ENCODE data around the gene MYADM.

MYADM gene

GRCh38 chr19:53892301-53892980 lies 24.8 kb downstream of the MYADM start:
- DNase-seq, result no peak

- no peak for DNase-seq
Observed at GRCh38 chr19:53892981-53893325, 25.3 kb downstream of the MYADM start.

- DNase-seq, result no peak
Observed at GRCh38 chr19:53894707-53895106, 27.0 kb downstream of the MYADM start.

- DNase-seq, result no peak
Observed at GRCh38 chr19:53896682-53897081, 29.0 kb downstream of the MYADM start.

GRCh38 chr19:53897459-53897858 lies 29.8 kb downstream of the MYADM start:
- DNase-seq, result no peak

GRCh38 chr19:53898166-53898565 lies 30.5 kb downstream of the MYADM start:
- no peak for DNase-seq

- DNase-seq, result no peak
Observed at GRCh38 chr19:53898636-53899341, 31.1 kb downstream of the MYADM start.

GRCh38 chr19:53900191-53900860 lies 32.6 kb downstream of the MYADM start:
- no peak for DNase-seq

GRCh38 chr19:53903055-53903680 lies 35.5 kb downstream of the MYADM start:
- DNase-seq, result peak; percentile 57

GRCh38 chr19:53904909-53905308 lies 37.2 kb downstream of the MYADM start:
- no peak for DNase-seq

GRCh38 chr19:53905787-53906186 lies 38.1 kb downstream of the MYADM start:
- DNase-seq, result no peak

GRCh38 chr19:53906211-53907192 lies 38.8 kb downstream of the MYADM start:
- peak; percentile 75 for DNase-seq

- DNase-seq, result no peak
Observed at GRCh38 chr19:53907193-53907581, 39.5 kb downstream of the MYADM start.

GRCh38 chr19:53907690-53908089 lies 40.0 kb downstream of the MYADM start:
- DNase-seq, result no peak

- DNase-seq, result peak; percentile 56
Observed at GRCh38 chr19:53908106-53908934, 40.6 kb downstream of the MYADM start.

- DNase-seq, result no peak
Observed at GRCh38 chr19:53908935-53909415, 41.3 kb downstream of the MYADM start, which contains the start of gene CACNG7. TSS of gene CACNG7 (plus strand) at chr19:53909278. CDS start at chr19:53912832, 3,554 bp downstream.

GRCh38 chr19:53909471-53910169 lies 41.9 kb downstream of the MYADM start:
- no peak for DNase-seq

GRCh38 chr19:53910170-53910518 lies 42.5 kb downstream of the MYADM start:
- DNase-seq, result no peak

- no peak for DNase-seq
Observed at GRCh38 chr19:53912653-53913052, 45.0 kb downstream of the MYADM start.

- no peak for DNase-seq
Observed at GRCh38 chr19:53915000-53915399, 47.3 kb downstream of the MYADM start.

GRCh38 chr19:53916004-53916403 lies 48.3 kb downstream of the MYADM start:
- DNase-seq, result no peak
